OCI-LY1 (cell line): ENCODE results near the gene PVALB.

Source experiments
- H2AFZ ChIP-seq: fragments of 200-600 bp; sonication (generic), shearing (Covaris generic); 2 replicates; pipeline ENCODE4 v1.6.0; 2014; ENCODE audit warnings: antibody characterized with exemption, mild to moderate bottlenecking, low read length
- H3F3A ChIP-seq: fragments of 200-600 bp; sonication (generic), shearing (Covaris generic); 2 replicates; pipeline ENCODE4 v1.6.0; 2014; ENCODE audit warnings: mild to moderate bottlenecking, antibody characterized with exemption, low read length, moderate library complexity; ENCODE audit not compliant: insufficient read depth
- H3K27ac ChIP-seq: fragments of 200-600 bp; sonication (generic); 2 replicates; pipeline ENCODE4 v1.5.1; 2014; ENCODE audit warnings: low read length, mixed run types, mild to moderate bottlenecking, low read depth; ENCODE audit not compliant: poor library complexity, severe bottlenecking
- H3K27me3 ChIP-seq: fragments of 200-600 bp; sonication (generic); 2 replicates; pipeline ENCODE4 v1.6.0; 2014; ENCODE audit warnings: antibody characterized with exemption, mild to moderate bottlenecking, low read length, moderate library complexity; ENCODE audit not compliant: insufficient read depth
- H3K36me3 ChIP-seq: fragments of 200-600 bp; sonication (generic); 2 replicates; pipeline ENCODE4 v1.6.1; 2014; ENCODE audit warnings: mild to moderate bottlenecking, antibody characterized with exemption, low read length, moderate library complexity, mixed read lengths; ENCODE audit not compliant: insufficient read depth
- H3K4me1 ChIP-seq: fragments of 200-600 bp; sonication (generic); 2 replicates; pipeline ENCODE4 v1.5.1; 2014; ENCODE audit warnings: mild to moderate bottlenecking, low read length, moderate library complexity; ENCODE audit not compliant: insufficient read depth, severe bottlenecking
- H3K4me2 ChIP-seq: fragments of 200-600 bp; sonication (generic), shearing (Covaris generic); 2 replicates; pipeline ENCODE4 v1.6.1; 2014; ENCODE audit warnings: low read length
- H3K4me3 ChIP-seq: fragments of 200-600 bp; sonication (generic); 2 replicates; pipeline ENCODE4 v1.5.1; 2014; ENCODE audit warnings: low read length, low read depth, mild to moderate bottlenecking, mixed read lengths; ENCODE audit not compliant: poor library complexity, severe bottlenecking
- H3K79me2 ChIP-seq: fragments of 200-600 bp; shearing (Covaris generic); 2 replicates; pipeline ENCODE4 v1.6.1; 2016; ENCODE audit warnings: mixed run types, low read length, mixed read lengths; ENCODE audit not compliant: insufficient read depth
- H3K9ac ChIP-seq: fragments of 200-600 bp; sonication (generic), shearing (Covaris generic); 2 replicates; pipeline ENCODE4 v1.6.1; 2014; ENCODE audit warnings: mild to moderate bottlenecking, low read length, mixed read lengths
- H3K9me2 ChIP-seq: fragments of 200-600 bp; sonication (generic), shearing (Covaris generic); 2 replicates; pipeline ENCODE4 v1.6.1; 2014; ENCODE audit warnings: low read depth, mild to moderate bottlenecking, low read length, mixed read lengths
- H3K9me3 ChIP-seq: fragments of 200-600 bp; shearing (Covaris generic); 2 replicates; pipeline ENCODE4 v1.6.1; 2014; ENCODE audit warnings: low read length, mixed read lengths
- H4K20me1 ChIP-seq: fragments of 200-600 bp; sonication (generic), shearing (Covaris generic); 2 replicates; pipeline ENCODE4 v1.6.0; 2016; ENCODE audit warnings: mild to moderate bottlenecking, low read length; ENCODE audit not compliant: insufficient read depth
- EZH2 ChIP-seq: fragments of 200-600 bp; sonication (generic), shearing (Covaris generic); IDR thresholded peaks from 2 replicates; pipeline ENCODE4 v1.8.0; 2017; ENCODE audit warnings: borderline replicate concordance, mixed run types, mild to moderate bottlenecking, antibody characterized with exemption, low read length, moderate library complexity, mixed read lengths
- TF ChIP-seq, protein P1 (sequence below): fragments of 200-600 bp; sonication (generic), shearing (Covaris generic); IDR thresholded peaks from 2 replicates; pipeline ENCODE4 v1.5.1; 2017; ENCODE audit warnings: mild to moderate bottlenecking, antibody characterized with exemption, low read length, moderate library complexity, mixed read lengths

Gene PVALB

GRCh38 chr22:36824655-36825054 is 7.8 kb upstream of the PVALB start:
- Histone ChIP-seq H3K27me3 (peaks cover 9% of the 10 kb centered on the region; the same call in 1 of the 2 replicates), H3K79me2 (no peaks in the 10 kb centered on the region), H3F3A (no peaks in the 10 kb centered on the region), H3K9me3 (no peaks in the 10 kb centered on the region), H3K4me2 (no peak overlapping the region), H3K4me1 (no peaks in the 10 kb centered on the region), H3K9me2 (no peaks in the 10 kb centered on the region), H2AFZ (no peak overlapping the region), H3K36me3 (no peaks in the 10 kb centered on the region), H3K27ac (no peak overlapping the region), H3K4me3 (no peak overlapping the region), H3K9ac (no peak overlapping the region), H4K20me1 (no peaks in the 10 kb centered on the region)
- TF ChIP-seq EZH2, result no peak
- TF ChIP-seq, protein P1, sequence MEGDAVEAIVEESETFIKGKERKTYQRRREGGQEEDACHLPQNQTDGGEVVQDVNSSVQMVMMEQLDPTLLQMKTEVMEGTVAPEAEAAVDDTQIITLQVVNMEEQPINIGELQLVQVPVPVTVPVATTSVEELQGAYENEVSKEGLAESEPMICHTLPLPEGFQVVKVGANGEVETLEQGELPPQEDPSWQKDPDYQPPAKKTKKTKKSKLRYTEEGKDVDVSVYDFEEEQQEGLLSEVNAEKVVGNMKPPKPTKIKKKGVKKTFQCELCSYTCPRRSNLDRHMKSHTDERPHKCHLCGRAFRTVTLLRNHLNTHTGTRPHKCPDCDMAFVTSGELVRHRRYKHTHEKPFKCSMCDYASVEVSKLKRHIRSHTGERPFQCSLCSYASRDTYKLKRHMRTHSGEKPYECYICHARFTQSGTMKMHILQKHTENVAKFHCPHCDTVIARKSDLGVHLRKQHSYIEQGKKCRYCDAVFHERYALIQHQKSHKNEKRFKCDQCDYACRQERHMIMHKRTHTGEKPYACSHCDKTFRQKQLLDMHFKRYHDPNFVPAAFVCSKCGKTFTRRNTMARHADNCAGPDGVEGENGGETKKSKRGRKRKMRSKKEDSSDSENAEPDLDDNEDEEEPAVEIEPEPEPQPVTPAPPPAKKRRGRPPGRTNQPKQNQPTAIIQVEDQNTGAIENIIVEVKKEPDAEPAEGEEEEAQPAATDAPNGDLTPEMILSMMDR, result no peak

GRCh38 chr22:36823186-36823839 is 6.5 kb upstream of the PVALB start:
- no peak for TF ChIP-seq EZH2
- TF ChIP-seq, protein P1, result no peak
- Histone ChIP-seq H2AFZ (no peak overlapping the region), H3K4me1 (no peaks in the 10 kb centered on the region), H3K27me3 (peaks cover 11% of the 10 kb centered on the region; the same call in 1 of the 2 replicates), H3K9ac (no peak overlapping the region), H3K27ac (no peak overlapping the region), H3K79me2 (no peaks in the 10 kb centered on the region), H4K20me1 (no peaks in the 10 kb centered on the region), H3F3A (no peaks in the 10 kb centered on the region), H3K4me3 (no peak overlapping the region), H3K9me2 (no peaks in the 10 kb centered on the region), H3K4me2 (no peak overlapping the region), H3K36me3 (no peaks in the 10 kb centered on the region), H3K9me3 (no peaks in the 10 kb centered on the region)

DNA sequence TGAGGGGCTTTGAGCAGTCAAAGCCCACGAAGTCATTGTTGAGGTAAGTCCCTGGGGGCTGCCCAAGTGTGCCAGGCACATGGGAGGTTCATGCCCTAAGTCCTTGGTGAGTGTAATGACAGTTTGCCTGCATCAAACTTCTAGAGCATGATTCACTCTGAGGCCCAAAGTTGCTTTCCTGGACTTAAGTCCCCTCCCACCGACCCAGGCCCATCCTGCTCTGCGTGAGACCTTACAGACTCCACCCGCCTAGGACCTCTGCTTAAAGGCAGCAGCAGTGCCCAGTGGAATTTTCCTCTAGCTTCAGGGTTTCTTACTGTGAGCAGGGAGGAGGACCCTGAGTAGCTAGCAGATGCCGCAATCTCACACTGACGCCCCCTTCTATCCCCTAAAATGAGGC is 5.7 kb upstream of the PVALB start:
- no peaks in the 10 kb centered on the region for H3K36me3 ChIP-seq
- H3K27me3 ChIP-seq, result peaks cover 11% of the 10 kb centered on the region; the same call in 1 of the 2 replicates
- no peaks in the 10 kb centered on the region for H3F3A ChIP-seq
- no peak for TF ChIP-seq EZH2
- TF ChIP-seq, protein P1, result no peak
- no peak overlapping the region for H2AFZ ChIP-seq
- H3K79me2 ChIP-seq, result no peaks in the 10 kb centered on the region
- no peak overlapping the region for H3K27ac ChIP-seq
- no peak overlapping the region for H3K4me2 ChIP-seq
- no peak overlapping the region for H3K4me3 ChIP-seq
- no peaks in the 10 kb centered on the region for H4K20me1 ChIP-seq
- H3K4me1 ChIP-seq, result no peaks in the 10 kb centered on the region
- no peaks in the 10 kb centered on the region for H3K9me3 ChIP-seq
- H3K9me2 ChIP-seq, result no peaks in the 10 kb centered on the region
- H3K9ac ChIP-seq, result no peak overlapping the region
